BJ (cell line): ENCODE measurements around the gene PLEKHA4. TPM values are rescaled to one million over a fixed set of nuclear protein-coding genes. Genes with fewer than 3 reads are reported as not detected.

Experiments
- CTCF ChIA-PET: fragments of 350-600 bp; formaldehyde crosslinking; extraction: SDS; loops from one replicate; lab custom pipeline; 2021; ENCODE audit warnings: antibody characterized with exemption, inconsistent platforms; lab: Yijun Ruan, JAX
- POLR2A ChIA-PET: fragments of 300-600 bp; sonication (Branson Sonifier 250); formaldehyde crosslinking; extraction: SDS; loops from one replicate; lab custom pipeline; 2021; ENCODE audit warnings: antibody characterized with exemption; lab: Charles Lee
- DNase-seq: peaks from one replicate; pipeline ENCODE4 v3.0.0-alpha.2; 2011; ENCODE audit warnings: low read depth
- H3K27me3 ChIP-seq: 2 replicates; pipeline ENCODE4 v1.6.0; 2011; ENCODE audit warnings: low read length; ENCODE audit not compliant: control insufficient read depth, insufficient read depth
- H3K36me3 ChIP-seq: 2 replicates; pipeline ENCODE4 v1.5.1; 2011; ENCODE audit warnings: low read length; ENCODE audit not compliant: control insufficient read depth, insufficient read depth
- H3K4me3 ChIP-seq: 2 replicates; pipeline ENCODE4 v1.5.1; 2011; ENCODE audit warnings: low read depth, mild to moderate bottlenecking, control low read depth, low read length
- CTCF ChIP-seq: IDR thresholded peaks from 2 replicates; pipeline ENCODE4 v1.5.1; 2011; ENCODE audit warnings: low read depth, mild to moderate bottlenecking, control low read depth, inconsistent platforms, low read length, moderate library complexity; ENCODE audit not compliant: insufficient read depth
- polyA plus RNA-seq: library from polyadenylated mRNA; depleted of rRNA; stranded (reverse); fragments of >200 nt; gene quantifications from 2 replicates; pipeline ENCODE4 v1.2.3, GENCODE V29; 2011

The PLEKHA4 gene
- polyA plus RNA-seq, 1 experiment: 5.4 TPM

- ChIA-PET POLR2A (no interaction called here), CTCF (interaction anchor here (0.7 to 5.2 kb wide), 3 partner anchors 11 to 36 kb away, joined by 3 to 43 read pairs (median 9); no protein-coding TSS in a partner anchor)
- no peak for DNase-seq
Observed at GRCh38 chr19:48830965-48831364, 37.5 kb downstream of the PLEKHA4 start.

GRCh38 chr19:48830088-48830487, 38.3 kb downstream of the PLEKHA4 start:
- no peak for TF ChIP-seq CTCF
- no peak for DNase-seq
- Histone ChIP-seq H3K27me3 (no peaks in the 10 kb centered on the region), H3K36me3 (peaks cover 3% of the 10 kb centered on the region), H3K4me3 (no peak overlapping the region)
- ChIA-PET POLR2A (interaction anchor here (0.6 kb wide), 1 partner anchor 332 kb away, joined by 6 read pairs; no protein-coding TSS in a partner anchor), CTCF (interaction anchor here (0.7 to 5.2 kb wide), 4 partner anchors 12 to 42 kb away, joined by 3 to 43 read pairs (median 4); no protein-coding TSS in a partner anchor)

More at GRCh38 chr19:48830965-48831364, 37.5 kb downstream of the PLEKHA4 start:
- TF ChIP-seq CTCF: no peak
- Histone ChIP-seq H3K36me3 (peaks cover 3% of the 10 kb centered on the region), H3K27me3 (no peaks in the 10 kb centered on the region), H3K4me3 (no peak overlapping the region)

- POLR2A ChIA-PET: no interaction called here
- DNase-seq: no peak
- H3K27me3 ChIP-seq: no peaks in the 10 kb centered on the region
- no peak for TF ChIP-seq CTCF
- H3K36me3 ChIP-seq: peaks cover 1% of the 10 kb centered on the region; the same call in 1 of the 2 replicates
- H3K4me3 ChIP-seq: no peak overlapping the region
- CTCF ChIA-PET: interaction anchor here (1.6 to 3.0 kb wide), 4 partner anchors 9 to 39 kb away, joined by 6 to 16 read pairs (median 10); partner anchors contain the start of gene HSD17B14
Observed at GRCh38 chr19:48826606-48827020, 41.8 kb downstream of the PLEKHA4 start.

GRCh38 chr19:48822514-48822913, 45.9 kb downstream of the PLEKHA4 start:
- Histone ChIP-seq H3K36me3 (no peaks in the 10 kb centered on the region; the same call in 1 of the 2 replicates), H3K27me3 (no peaks in the 10 kb centered on the region), H3K4me3 (no peak overlapping the region)
- TF ChIP-seq CTCF: no peak
- CTCF ChIA-PET: interaction anchor here (0.8 kb wide), 1 partner anchor 12 kb away, joined by 3 read pairs; no protein-coding TSS in a partner anchor
- POLR2A ChIA-PET: no interaction called here
- no peak for DNase-seq

- H3K4me3 ChIP-seq: no peak overlapping the region
- no peaks in the 10 kb centered on the region for H3K27me3 ChIP-seq
- TF ChIP-seq CTCF: no peak
- POLR2A ChIA-PET: no interaction called here
- DNase-seq: no peak
- CTCF ChIA-PET: interaction anchor here (1.2 kb wide), 1 partner anchor 21 kb away, joined by 3 read pairs; no protein-coding TSS in a partner anchor
- no peaks in the 10 kb centered on the region; the same call in 1 of the 2 replicates for H3K36me3 ChIP-seq
Observed at GRCh38 chr19:48821633-48822032, 46.8 kb downstream of the PLEKHA4 start.
